DMS53 treated with DMSO at 0.1 percent for 48 hours (cell line): ENCODE measurements around the gene ELMOD1.

Experiments used
- DNase-seq: peaks from one replicate; lab custom pipeline; 2025; ENCODE audit not compliant: unreplicated experiment; lab: John Stamatoyannopoulos, UW

ELMOD1 gene

DNA sequence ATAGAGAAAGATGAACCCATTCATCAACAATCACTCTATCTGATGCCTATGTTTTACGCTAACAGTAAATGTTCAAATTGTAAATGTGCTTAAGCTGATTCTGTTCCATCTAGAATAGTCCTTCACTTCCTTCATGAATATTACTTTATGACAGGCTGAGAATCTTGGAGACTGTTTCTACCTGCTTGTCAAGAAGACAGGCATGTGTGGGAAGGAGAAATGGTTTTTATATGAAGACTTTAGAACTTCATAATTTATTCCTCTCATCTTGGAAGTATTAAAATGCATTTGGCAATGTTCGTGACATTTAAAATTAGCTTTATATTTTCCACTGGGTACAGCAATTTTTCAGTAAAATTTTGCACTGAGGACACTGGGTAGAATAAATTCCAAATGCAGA, 41.0 kb downstream of the ELMOD1 start:
- no peak for DNase-seq

DNA sequence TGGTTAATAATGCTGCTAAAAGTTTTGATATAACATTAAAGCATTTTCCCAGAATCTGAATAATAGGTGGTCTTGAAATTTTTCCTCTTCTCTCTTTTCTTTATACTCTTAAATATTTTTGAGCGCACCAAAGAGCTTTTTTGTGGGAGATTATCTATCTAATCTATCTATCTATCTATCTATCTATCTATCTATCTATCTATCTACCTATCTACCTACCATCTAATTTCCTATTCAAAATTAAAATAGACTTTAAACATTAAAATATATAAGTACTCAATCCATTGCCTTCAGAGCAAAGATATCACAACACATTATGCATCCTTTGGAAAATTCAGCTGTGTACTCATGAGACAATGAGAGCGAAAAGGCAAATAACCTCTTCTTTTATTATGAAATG, 55.8 kb downstream of the ELMOD1 start:
- no peak for DNase-seq

DNA sequence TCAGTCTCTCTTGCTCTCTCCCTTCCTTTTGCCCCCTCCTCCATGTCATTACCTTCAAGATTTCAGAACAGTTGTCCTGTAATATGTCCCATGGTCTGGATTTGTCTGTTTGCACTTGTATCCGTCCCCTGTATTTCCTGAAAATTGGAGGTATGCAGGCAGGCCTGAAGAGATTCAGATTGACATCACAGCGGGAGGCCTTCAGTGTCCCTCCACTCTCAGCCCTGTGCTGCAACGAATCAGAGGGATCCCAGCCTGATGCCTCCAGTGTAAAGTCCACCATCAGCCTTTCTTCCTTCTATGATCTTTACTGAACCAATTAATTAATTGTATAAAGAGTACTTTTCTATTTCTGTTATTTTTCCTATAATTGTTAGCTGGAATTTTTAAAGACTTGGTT, 57.3 kb downstream of the ELMOD1 start:
- no peak for DNase-seq

DNA sequence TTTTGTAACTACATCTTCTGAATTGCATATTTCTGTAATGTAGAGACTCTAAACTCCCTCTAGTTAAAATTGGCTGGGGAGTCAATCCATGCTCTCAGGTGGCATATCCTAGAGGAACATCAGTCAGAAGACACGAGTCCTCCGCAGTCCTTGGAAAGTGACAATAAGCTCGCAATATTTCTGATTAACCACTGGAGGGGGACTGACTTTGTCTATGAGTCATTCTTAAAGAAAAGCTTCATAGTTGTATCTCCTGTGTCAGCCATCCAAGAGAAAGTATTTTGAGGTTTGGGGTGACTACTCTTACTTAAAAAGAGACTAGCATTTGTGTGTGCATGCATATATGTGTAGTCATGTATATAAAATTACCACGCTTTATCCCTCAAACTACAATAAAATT, 60.7 kb downstream of the ELMOD1 start:
- no peak for DNase-seq

DNA sequence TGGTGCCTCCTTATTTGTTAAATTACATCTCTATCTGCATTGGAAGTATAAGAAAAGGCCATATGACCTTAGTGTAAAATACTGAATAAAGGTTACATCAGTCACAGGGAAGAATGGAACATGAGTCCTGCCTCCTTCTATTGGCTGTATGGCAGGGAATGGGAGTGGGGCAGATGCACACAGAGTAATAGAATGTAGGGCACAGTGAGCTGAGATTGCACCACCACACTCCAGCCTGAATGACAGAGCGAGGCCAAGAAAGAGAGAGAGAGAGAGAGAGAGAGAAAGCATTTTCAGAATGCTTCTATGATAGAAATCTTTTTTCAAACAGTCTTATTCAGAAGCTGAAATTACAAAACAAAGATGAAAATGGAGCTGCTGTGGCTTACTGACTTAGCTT, 62.1 kb downstream of the ELMOD1 start:
- no peak for DNase-seq

DNA sequence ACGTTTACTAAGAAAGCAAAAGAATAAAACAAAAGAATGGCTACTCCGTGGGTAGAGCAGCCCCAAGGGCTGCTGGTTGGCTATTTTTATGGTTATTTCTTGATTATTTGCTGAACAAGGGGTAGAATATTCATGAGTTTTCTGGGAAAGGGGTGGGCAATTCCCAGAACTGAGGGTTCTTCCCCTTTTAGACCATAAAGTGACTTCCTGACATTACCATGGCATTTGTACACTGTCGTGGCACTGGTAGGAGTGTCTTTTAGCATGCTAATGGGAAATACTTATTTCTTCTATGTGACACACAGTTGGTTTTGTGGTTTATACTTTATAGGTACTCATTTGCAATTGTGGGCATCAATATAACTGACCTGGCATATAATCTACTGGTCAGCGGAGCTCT, 64.7 kb downstream of the ELMOD1 start:
- no peak for DNase-seq

DNA sequence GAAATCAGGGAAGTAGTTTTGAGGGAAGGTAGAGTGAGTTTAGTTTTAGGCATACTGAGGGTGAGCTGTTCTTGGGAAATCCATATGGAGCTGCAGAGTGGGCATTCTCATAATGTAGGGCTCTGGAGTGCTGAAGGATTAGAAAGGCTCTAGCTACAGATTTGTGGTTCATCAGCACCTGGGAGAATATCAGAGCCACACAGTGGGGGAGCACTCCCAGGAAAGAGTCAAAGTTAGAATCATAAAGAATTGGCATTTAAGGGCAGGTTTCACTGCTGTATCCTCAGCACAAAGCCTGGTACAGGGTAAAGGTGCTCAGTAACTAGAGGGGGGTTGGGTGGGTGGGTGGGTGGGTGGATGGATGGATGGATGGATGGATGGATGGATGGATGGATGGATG, 68.4 kb downstream of the ELMOD1 start:
- DNase-seq, result no peak

DNA sequence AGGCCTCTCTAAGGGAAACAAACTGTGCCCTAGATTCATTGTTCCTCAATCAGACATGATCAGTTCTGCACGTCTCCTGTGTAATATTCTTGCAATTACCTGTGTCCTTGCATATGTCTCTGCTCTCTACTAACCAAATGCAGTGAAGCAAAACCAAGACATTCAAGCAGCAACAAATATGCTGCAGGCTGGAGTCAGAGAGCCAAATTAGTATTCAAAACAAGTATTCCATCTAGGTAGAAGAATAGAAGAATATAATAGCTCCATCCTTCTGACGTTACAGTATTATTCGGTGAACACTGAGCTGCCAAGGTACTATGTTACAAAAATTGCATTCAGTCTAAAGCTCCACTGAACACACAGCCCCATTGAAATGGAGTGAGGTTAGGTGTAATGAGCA, 69.1 kb downstream of the ELMOD1 start:
- no peak for DNase-seq

DNA sequence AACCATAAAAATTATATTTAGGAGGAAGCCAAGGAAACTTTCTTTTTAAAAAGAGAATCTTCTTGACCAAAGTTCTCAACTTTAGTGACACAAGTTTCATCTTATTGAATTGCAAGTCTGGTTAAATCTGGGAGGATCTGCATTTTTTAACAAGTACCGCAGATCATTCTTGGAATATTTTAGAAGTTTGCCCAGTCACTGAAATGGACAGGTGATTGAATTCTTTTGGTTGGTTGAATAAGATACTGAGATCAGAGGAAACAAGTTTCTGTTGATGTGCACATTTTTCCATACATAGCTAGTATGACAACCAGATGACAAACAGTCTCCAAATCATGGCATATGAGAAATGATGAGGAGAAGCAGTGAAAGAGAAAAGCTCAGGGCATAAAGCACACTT, 70.7 kb downstream of the ELMOD1 start:
- DNase-seq, result no peak

DNA sequence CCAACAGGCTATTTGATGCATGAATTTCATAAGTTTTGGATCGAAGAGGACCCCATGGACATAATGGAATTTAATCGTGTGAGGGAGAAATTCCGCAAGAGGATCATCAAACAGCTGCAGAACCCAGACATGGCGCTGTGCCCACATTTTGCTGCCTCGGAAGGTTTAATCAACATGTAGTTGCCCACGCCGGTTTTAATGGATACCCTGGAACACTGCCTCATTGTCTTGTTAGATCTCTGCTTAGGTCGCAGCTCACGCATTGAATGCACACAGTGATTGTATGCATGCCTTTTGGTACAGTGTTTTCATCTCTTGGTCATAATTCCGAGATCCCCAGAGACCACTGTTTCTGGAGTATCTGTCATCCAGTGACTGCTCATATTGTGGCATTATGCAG, 74.1 kb downstream of the ELMOD1 start:
- no peak for DNase-seq

DNA sequence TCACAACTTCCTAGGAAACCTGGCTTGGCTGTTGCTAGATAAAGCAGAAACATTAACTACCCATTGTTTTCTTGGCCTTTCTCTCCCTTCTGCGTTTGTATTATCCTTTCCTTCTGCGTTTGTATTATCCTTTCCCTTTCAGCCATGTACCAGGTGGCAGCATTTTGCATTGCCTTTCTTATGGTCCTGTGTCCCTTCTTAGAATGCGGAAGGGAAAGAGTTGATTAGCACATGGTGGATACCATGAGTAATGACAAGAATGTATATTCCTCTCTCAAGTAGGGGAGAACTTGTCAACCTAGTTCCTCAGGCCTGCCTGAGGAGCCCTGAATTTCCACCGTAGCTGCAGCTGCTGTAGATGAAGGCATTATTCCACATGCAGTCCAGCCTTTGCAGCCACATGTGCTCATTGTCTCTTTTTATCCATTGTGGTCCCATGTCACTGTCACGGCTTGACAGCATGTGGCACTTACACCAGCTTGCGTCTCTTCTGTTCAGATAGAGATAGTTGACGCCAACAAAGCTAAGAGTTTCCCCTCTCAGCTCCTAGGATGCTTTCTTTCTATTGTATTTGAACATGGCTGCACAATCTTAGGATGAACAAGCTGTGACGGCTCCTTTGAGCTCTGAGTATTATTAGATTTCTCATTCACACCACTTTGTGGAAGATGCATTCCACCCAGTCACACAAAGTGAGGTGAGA, 76.1 kb downstream of the ELMOD1 start:
- no peak for DNase-seq

DNA sequence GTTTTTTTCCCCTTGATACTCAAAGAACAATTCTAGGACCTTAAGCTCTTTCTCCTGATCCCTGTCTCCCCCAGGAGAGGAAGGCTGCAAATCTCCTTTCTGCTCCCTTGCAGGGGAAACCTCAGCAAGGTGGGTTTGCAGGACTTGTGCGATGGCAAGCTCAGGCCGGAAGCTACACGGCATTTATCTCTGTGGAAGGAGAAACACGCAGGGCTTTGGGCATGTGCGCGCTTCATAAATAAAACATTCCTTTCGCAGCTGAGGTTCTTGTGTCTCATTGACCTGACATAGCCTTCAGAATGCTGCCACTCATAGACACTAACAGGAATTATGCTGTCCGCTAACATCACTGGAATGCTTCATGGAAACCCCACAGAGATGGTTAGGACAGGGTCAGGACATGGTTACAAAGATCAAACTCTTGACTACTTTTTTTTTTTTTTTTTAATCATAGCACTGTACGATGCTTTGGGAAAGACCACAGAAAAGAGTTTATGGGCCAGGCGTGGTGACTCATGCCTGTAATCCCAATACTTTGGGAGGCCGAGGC, 78.3 kb downstream of the ELMOD1 start:
- no peak for DNase-seq

DNA sequence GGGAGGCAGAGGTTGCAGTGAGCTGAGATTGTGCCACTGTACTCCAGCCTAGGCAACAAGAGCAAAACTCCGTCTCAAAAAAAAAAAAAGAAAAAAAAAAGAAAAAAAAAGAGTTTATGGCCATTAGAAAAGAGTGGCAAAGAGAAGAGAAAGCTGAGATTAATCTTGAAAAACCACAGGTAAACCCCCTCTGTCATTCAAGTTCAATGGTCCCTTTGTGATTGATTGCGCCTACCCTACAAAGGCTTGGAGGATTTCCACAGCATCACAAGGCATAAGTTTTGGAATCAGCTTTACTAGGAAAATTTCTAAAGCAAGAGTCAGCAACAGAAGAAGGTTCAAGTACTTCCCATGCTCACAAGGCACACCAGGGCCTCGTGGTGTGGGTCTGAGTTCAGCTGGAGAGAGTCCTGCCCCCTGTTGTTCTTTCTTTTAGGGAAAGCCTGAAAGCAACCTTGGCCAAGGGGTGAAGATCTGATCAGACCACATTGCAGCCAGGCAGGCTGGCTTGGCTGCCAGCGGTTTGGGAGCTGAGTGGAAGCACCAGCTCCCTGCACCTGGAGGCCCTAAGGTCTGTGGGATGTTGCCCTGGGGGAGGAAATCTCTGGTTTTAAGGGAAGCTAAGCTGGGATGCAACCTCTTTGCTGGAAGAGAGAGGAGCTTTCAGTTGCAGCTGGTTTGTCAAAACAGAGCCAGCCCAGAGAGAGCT, 79.1 kb downstream of the ELMOD1 start:
- DNase-seq, result no peak

DNA sequence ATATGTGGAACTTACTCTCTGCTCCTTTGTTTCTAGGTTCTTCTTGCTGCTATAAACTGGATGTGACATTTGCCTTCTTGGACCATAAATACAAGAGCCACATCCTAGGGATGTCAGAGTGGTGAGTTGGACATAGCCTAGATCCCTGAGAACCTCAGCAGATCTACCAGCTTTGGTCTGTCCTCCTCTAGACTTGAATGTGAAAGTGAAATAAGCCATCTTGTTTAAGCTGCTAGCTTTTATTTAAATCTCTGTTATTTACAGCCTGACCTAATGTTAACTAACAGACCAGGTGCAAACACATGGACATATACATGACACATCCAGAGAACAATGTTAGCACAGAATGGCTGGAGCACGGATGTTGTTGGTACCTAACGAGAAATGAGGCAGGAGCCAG, 85.0 kb downstream of the ELMOD1 start:
- DNase-seq, result no peak

DNA sequence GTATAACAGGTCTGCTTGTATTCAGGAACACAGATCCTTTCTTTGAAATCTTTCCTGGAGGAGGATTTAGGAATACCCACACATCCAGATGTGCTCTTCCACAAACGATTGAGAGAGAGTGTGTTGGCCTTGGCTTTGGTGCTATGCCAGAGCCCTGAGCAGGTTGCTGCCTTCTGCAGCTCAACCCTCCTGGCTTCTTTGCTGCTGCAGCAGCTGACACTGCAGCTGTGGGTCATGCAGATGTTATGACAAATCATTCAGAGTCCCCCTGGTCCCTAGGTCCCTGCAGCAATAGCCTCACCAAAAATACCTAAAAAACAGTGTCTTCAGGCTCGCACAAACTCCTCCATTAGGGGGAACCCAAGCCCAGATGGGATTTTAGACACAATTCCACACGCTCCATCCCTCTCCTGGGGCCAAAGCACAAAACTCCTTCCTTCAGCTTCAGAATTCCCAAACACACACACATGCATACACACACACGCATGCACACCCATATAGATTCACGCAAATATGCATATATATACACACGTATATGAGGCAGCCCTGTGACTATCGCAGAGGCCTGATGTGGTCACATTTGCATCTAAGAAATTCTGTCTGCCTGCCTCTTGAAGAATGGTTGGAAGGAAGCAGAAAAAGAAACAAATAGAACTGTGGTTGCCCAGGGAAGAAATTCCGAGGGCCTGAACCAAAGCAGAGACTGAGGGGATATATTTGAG, 85.5 kb downstream of the ELMOD1 start:
- no peak for DNase-seq

DNA sequence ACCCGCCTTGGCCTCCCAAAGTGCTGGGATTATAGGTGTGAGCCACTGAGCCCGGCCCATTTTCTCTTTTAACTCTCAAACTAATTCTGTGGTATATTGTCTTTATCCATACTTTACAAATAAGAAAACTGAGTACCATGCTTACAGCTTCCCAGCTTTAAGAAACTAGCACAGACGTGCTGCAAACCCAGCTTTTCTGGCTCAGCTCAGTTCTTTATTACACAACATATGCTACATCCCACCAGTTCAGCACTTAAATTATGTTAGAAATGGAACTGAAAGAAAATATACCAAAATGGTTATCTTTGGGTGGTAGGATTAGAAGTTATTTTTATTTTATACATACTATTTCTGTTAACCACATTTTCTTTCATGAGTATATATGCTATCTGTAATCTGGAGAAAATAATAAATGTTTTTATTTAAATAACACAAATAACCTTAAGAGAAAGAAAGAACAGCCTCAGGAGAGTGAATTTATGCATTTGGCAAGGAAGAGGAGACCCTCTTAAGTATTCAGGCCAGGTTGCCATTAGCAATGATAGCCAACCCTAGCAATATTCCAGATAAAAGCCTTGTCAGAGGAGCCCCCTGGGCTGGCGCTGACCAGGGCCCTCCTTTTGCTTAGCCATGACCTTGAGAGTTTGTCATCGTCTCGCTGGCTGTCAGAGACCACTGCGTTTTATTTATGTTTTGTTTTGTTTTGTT, 87.1 kb downstream of the ELMOD1 start:
- no peak for DNase-seq

DNA sequence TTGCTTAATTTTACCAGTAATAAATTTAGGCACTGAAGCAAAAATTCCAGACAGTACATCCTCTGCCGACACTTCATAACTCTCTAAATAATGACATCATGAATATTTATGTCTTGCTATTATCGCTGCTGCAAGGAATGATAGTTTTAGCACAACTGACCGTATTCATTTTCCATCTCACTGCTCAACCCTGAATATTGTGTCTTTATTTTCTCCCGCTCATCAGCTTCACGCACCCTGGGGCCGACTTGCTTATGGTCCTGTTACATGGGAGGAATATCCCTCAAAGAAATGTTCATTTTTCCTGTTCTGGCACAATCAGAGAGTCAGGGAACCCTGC, 87.7 kb downstream of the ELMOD1 start:
- no peak for DNase-seq

DNA sequence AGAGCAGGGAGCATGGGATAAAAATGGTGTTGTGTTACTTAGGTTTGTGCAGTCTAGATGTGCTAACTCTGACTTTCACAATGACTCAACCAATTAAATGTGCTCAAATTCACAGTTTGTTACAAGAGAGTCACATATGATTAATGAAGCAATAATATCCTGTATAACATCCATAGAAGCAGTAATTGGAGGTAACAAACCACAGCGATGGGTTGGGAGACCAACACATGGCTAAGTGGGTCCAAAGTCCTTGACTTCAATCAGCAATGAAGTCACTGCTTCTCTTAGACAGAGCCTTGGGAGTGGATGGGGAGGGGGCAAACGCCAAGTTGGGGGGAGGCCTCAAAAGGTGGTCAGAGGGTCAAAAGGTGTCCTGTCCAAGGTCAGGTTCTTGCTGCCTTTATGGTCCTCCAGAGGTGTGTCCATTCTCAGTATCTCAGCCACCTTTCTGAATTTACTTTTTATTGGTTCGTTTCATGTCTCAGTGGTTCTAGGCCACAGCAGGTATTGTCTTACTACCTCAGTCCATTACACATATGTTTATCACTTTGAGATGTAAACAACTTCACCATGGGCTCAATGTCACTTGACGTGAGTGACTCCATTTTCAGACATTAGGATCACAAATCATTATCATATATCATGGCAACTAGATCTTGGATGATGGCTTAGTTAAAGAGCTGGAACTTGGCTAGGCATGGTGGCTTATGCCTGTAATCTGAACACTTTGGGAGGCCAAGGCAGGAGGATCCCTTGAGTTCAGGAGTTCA, 88.5 kb downstream of the ELMOD1 start:
- DNase-seq, result no peak

DNA sequence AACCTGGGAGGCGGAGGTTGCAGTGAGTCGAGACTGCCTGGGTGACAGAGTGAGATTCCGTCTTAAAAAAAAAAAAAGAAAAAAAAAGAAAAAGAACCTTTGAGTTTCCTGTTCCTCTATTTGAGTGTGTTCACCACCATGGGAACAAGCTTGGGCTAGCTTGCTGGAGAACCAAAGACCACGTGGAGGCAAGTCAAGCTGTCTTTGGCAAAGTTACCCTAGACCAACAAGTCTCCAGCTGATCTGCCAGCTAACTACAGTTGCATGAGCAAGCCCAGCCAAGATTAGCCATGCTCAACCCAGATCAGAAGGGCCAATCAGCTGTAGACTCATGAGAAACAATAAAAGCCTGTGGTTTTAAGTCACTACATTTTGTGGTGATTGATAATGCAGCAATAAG, 91.2 kb downstream of the ELMOD1 start:
- DNase-seq, result no peak

DNA sequence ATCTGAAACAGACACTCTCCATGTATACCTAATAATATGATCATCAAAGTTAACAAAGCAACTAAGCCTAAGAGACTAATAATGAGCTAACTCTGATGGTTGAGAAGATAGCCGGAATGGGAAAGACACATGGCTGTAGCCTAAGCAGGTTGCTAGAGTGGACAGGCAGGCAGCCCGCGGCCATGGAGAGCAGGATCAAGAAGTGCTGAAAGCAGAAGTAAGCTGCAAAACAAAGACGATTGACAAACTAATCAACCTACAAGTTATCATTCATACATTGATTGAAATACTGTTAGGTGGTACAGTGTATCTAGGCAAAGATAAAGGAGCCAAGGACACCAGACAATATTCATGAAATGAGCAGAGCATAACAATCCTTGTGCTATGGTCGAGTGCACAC, 91.6 kb downstream of the ELMOD1 start:
- no peak for DNase-seq

DNA sequence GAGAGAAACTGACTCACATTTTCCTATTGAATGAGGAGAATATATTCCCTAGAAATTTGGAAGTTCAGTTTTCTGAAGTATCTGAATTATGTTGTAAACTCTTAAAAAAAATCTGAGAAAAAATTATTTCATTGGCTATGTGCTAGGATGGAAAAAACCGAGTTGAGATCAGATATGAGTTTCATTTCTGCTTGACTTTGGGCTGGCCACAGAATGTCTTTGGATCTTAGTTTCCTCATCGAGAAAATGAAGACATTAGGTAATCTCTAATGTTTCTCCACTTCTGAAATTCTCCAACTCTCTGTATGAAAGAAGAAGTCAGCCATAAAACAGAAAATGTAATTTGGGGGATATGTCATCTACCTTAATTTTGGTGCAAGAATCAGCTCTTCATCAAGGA, 92.1 kb downstream of the ELMOD1 start:
- no peak for DNase-seq
